ENCODE measurements around the gene IL15RA. TPM values are rescaled to one million over a fixed set of nuclear protein-coding genes. Genes with fewer than 3 reads are reported as not detected.
A peak's percentile ranks its signal among the peaks of the same experiment; 100 is the strongest.

The IL15RA gene
- total and polyA plus RNA-seq, 2 of the 8 experiments (the other 6 are each of a cell fraction or from before 2014, with no cell fraction given), result 1.3 to 1.4 TPM

- FAIRE-seq, result no peak
Observed at GRCh38 chr10:5945561-5946418, 31.6 kb downstream of the IL15RA start.

More at GRCh38 chr10:5945561-5946418, 31.6 kb downstream of the IL15RA start:
- Histone ChIP-seq H2BK120ac (replicated peaks; ENCODE audit: low read depth, low read length) (no peak overlapping the region), H3K27ac (ENCODE audit: low read depth, low read length) (no peak overlapping the region), H4K20me1 (replicated peaks in 1 of 2; ENCODE audit: control insufficient read depth in 1 of 2, insufficient read depth in 2 of 2, low read length in 2 of 2) (no peaks in the 10 kb centered on the region), H2BK20ac (ENCODE audit: low read length) (0 out of 2 replicates have a peak overlapping the region, but pooled peaks have one; percentile 34), H3K9ac (replicated peaks in 1 of 4; ENCODE audit: extremely low read depth in 1 of 4, low read depth in 3 of 4, low read length in 3 of 4) (no peak overlapping the region), H3K79me1 (ENCODE audit: low read depth, low read length) (no peaks in the 10 kb centered on the region), H3K56ac (replicated peaks; ENCODE audit: insufficient read length, low read depth, low read length) (no peak overlapping the region), H3K14ac (ENCODE audit: insufficient read length) (no peak overlapping the region), H3K36me3 (ENCODE audit: control insufficient read depth in 2 of 4, insufficient read depth in 4 of 4, low read length in 3 of 4) (no peaks in the 10 kb centered on the region), H4K91ac (replicated peaks; ENCODE audit: insufficient read length, low read length) (no peak overlapping the region), H4K8ac (ENCODE audit: extremely low read depth, insufficient read depth, low read length) (no peak overlapping the region), H3K4me1 (replicated peaks in 1 of 4; ENCODE audit: control insufficient read depth in 3 of 4, insufficient read depth in 4 of 4, low read length in 3 of 4) (peaks cover 0 to 14% (median 7%) of the 10 kb centered on the region in 4 experiments; a peak in 6 of 7 replicates), H4K5ac (ENCODE audit: insufficient read length, low read depth, low read length) (no peak overlapping the region), H3K4me2 (ENCODE audit: insufficient read depth in 1 of 2, low read depth in 2 of 2, low read length in 2 of 2) (no peak overlapping the region), H3K27me3 (replicated peaks in 1 of 4; ENCODE audit: control insufficient read depth in 3 of 4, extremely low read depth in 1 of 4, insufficient read depth in 3 of 4, low read length in 3 of 4) (no peaks in the 10 kb centered on the region), H3K9me3 (ENCODE audit: insufficient read depth in 2 of 2, low read depth in 1 of 2, low read length in 1 of 2) (no peaks in the 10 kb centered on the region), H2BK5ac (ENCODE audit: low read depth, low read length) (no peak overlapping the region), H2AK5ac (ENCODE audit: low read depth, low read length) (0 out of 2 replicates have a peak overlapping the region, but pooled peaks have one; percentile 26), H3K18ac (ENCODE audit: extremely low read depth, low read length) (no peak overlapping the region), H2BK15ac (ENCODE audit: low read length) (no peak overlapping the region), H3K79me2 (ENCODE audit: control insufficient read depth in 1 of 2, insufficient read depth in 2 of 2, low read length in 2 of 2) (no peaks in the 10 kb centered on the region), H3K23ac (ENCODE audit: insufficient read length) (no peak overlapping the region), H3K23me2 (ENCODE audit: low read depth, low read length) (no peaks in the 10 kb centered on the region; the same call in 1 of the 2 replicates), H2AFZ (ENCODE audit: low read length) (0 out of 2 replicates have a peak overlapping the region, but pooled peaks have one; percentile 46), H3K4ac (replicated peaks; ENCODE audit: insufficient read length, low read depth, low read length) (no peak overlapping the region), H3K4me3 (ENCODE audit: extremely low read depth in 1 of 4, insufficient read depth in 2 of 4, low read depth in 3 of 4, low read length in 4 of 4) (no peak overlapping the region), H2BK12ac (ENCODE audit: low read depth, low read length) (0 out of 2 replicates have a peak overlapping the region, but pooled peaks have one; percentile 43)
- ChIA-PET CTCF (ENCODE audit: partially characterized antibody) (interaction anchor here (1.2 to 1.6 kb wide), 2 partner anchors 137 to 142 kb away, joined by 3 read pairs; no protein-coding TSS in a partner anchor), POLR2A (ENCODE audit: partially characterized antibody) (interaction anchor here (0.6 to 1.2 kb wide), 2 partner anchors 8 to 41 kb away, joined by 3 read pairs; no protein-coding TSS in a partner anchor)
- TF ChIP-seq CBX5 (IDR thresholded peaks at IDR 0.05; ENCODE audit: low read depth, low read length), result no peak
- TF ChIP-seq BACH1 (IDR thresholded peaks at IDR 0.05; ENCODE audit: low read length), result no peak
- no peak for TF ChIP-seq POLR2A (IDR thresholded peaks at IDR 0.05; ENCODE audit: control extremely low read depth in 1 of 2, low read depth in 2 of 2, low read length in 2 of 2)
- peak; percentile 62 for TF ChIP-seq CEBPB (IDR thresholded peaks at IDR 0.05; ENCODE audit: low read depth, low read length)
- no peak for TF ChIP-seq BCL11A (IDR thresholded peaks at IDR 0.05; ENCODE audit: low read depth in 2 of 2, low read length in 2 of 2)
- TF ChIP-seq SP4 (IDR thresholded peaks at IDR 0.05; ENCODE audit: low read length), result no peak
- TF ChIP-seq ATF3 (IDR thresholded peaks at IDR 0.05; ENCODE audit: insufficient read depth, low read depth, low read length), result no peak
- no peak for DNase-seq (ENCODE audit: low read depth in 1 of 2, low spot score in 2 of 2)
- 82% methylated on average over 21 of the region's 21 CpGs; no CpG with 5 or more reads in 1 of the 2 experiments for WGBS, 2 experiments (ENCODE audit: extremely low coverage in 1 of 2, insufficient coverage in 1 of 2, insufficient read length in 1 of 2, insufficient replicate concordance in 2 of 2, low coverage in 1 of 2, low lambda C conversion rate in 2 of 2, missing lambda C conversion rate in 1 of 2)
